Suppressor macrophage treated with lipopolysaccharide for 4 hours (primary cell): ENCODE measurements around the gene LDLRAD2.

Experiments used
- DNase-seq: peaks from one replicate; pipeline ENCODE4 v3.0.0-alpha.2; 2020

Gene LDLRAD2

GRCh38 chr1:21845646-21846641, 33.9 kb downstream of the LDLRAD2 start:
- DNase-seq, result no peak

GRCh38 chr1:21847223-21848205, 35.4 kb downstream of the LDLRAD2 start:
- no peak for DNase-seq

DNA sequence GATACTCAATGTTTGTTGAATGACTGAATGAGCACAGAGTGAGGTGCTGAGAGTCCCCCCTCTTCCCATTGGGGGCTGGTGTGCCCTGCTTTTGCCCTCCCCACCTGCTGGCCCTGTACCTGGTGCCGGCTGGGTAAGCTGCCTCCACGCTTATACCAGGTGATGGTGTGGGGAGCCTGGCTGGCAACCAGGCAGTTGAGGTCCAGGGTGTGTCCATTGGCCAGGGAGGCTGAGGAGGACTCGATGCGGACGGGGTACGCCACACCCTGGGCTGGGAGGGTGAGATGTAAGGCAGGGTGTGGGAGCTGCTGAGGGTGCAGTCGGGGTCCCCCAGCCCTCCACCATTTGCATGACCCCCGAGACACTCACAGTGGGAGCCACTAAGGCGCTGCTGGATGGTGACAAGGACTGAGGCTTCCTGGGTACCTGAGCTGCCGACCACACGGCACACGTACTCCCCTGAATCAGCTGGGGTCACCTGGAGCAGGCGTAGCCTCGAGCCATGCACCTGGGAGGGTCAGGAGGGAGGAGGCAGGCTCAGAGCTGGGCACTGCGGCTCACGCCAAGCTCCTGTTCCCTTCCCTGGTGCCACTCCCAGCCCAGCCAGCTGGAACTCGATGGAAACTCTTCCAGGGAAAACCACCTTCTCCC, 36.6 kb downstream of the LDLRAD2 start:
- no peak for DNase-seq

GRCh38 chr1:21849909-21850576, 38.0 kb downstream of the LDLRAD2 start:
- DNase-seq, result no peak

DNA sequence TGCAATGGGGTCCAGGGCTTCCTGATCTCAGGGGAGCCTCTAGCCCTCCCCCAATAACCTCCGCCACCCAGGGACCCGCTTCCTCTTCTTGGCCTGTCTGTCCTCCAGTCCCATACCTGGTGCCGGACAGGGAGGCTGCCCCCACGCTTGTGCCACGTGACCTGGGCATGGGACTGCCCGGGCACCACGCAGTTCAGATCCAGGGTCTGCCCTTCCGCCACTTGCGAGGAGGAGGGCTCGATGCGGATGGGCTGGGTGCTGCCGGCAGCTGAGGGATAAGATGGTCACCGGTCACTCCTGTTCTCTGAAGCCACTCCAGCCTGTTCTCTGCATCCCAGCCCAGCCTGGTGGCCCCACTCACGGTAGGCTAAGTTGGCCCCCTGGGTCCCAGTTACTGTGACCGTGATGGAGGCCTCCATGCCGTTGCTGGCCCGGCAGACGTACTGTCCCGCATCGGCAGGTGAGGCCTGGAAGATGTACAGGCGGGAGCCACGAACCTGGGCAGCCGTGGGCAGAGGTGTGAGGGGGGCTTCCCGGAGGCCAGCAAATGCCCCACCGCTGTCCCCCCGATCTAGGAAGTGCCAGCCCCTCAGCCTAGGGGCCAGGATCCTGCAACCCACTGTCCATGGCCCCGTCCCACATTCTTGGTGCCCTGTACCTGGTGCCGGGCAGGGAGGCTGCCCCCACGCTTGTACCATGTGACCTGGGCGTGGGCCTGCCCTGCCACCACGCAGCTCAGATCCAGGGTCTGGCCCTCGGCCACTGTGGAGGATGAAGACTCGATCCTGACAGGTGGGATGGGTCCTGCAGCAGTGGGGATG, 39.6 kb downstream of the LDLRAD2 start:
- DNase-seq, result no peak

DNA sequence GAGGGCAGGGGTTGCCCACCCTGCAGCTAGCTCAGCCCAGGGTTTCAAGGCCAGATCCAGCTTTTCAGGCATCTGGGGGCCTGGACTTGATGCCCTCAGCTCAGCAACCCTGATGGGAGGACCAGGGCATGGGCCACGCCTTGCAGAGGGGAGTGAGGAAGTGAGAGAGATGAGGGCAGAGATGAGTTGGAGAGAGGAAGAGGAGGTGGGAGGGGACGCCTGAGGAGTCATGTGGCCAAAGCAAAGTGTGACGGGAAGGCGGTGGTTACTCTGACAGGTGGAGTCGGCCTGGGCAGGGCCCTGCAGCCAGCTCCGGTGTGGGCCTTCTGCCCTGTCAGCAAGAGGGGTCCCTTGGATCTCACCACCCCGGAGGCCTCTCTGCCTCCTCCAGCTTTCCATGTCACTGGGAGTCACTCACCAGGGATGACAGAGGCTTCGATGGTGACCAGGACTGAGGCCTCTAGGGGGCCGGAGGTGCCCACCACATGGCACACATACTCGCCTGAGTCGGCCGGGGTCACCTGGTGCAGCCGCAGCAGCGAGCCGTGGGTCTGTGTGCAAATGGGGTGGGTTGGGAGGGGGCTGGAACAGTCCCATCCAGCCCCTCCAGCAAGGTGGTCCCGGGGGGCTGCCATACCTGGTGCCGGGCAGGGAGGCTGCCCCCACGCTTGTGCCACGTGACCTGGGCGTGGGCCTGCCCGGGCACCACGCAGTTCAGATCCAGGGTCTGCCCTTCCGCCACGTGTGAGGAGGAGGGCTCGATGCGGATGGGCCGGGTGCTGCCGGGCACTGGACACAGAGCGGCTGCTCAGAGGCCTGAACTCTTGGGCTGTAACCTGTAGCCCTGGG, 40.4 kb downstream of the LDLRAD2 start:
- peak; percentile 22 for DNase-seq

DNA sequence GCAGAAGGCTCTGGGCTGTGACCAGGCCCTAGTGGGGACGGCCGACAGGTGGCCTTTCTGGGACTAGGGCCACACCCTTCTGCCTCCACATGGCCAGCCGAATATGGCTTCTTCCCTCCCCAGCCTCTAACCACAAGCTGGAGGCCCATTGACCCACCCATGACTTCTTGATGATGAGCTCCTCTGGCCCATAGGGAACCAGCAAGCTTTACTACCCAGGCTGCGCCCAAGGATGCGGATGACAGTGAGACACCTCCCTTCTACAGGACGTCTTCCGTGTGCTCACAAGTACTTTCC, 41.0 kb downstream of the LDLRAD2 start:
- DNase-seq, result no peak

- DNase-seq, result no peak
Measured at GRCh38 chr1:21854090-21854750, 42.2 kb downstream of the LDLRAD2 start.

- no peak for DNase-seq
Measured at GRCh38 chr1:21854751-21855131, 42.7 kb downstream of the LDLRAD2 start.

DNA sequence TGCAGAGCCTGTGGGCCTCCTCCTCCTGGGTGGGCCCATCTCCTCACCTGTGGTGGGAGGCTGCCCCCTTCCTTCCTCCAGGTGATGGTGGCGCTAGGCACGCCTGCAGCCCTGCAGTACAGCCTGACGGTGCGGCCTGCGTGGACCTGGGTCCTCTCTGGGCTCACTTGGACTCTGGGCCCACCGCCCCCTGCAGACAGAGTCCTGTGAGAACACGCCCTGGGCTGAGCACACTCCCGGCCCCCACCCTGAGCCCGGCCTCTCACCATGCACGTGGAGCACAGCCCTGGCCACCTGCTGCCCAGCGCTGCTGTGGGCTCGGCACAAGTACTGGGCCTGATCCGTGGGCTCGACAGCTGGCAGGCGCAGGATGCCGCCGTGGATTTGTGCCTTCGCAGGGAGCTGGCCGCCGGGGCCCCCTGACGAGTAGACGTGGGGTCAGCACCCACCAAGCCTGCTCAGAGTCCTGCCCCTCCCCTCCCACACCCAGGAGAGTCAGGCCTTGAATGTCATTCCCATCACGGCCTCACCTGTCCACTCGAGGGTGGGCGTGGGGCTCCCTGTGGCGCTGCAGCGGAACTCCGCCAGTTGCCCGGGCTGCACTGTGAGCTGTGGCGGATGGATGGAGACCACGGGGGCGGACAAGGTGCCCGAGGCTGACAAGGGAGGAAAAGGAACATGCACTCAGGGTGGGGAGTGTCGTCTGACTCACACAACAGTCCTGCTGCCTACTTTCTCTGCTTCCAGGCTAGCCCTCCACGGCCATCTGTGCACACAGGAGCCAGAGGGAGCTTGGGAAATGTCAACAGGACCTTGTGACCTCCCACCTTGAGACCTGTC, 43.4 kb downstream of the LDLRAD2 start:
- DNase-seq, result no peak

- peak; percentile 16 for DNase-seq
Measured at GRCh38 chr1:21857142-21857839, 45.2 kb downstream of the LDLRAD2 start.

- peak; percentile 21 for DNase-seq
Measured at GRCh38 chr1:21857840-21858670, 46.0 kb downstream of the LDLRAD2 start.

- no peak for DNase-seq
Measured at GRCh38 chr1:21859669-21860179, 47.7 kb downstream of the LDLRAD2 start.

- DNase-seq, result no peak
Measured at GRCh38 chr1:21860971-21861370, 48.9 kb downstream of the LDLRAD2 start.

GRCh38 chr1:21861602-21862429, 49.8 kb downstream of the LDLRAD2 start:
- DNase-seq, result no peak

GRCh38 chr1:21863981-21864380, 51.9 kb downstream of the LDLRAD2 start:
- no peak for DNase-seq
